GM18508 (cell line): ENCODE measurements around the gene UVSSA.

Source experiments
- ATAC-seq: cut with Tn5 transposase; IDR thresholded peaks from one replicate; pipeline ENCODE4 v1.9.1; 2021; ENCODE audit warnings: moderate number of reproducible peaks; ENCODE audit not compliant: insufficient read depth, unreplicated experiment

The UVSSA gene

GRCh38 chr4:1373892-1374705, 27.1 kb downstream of the UVSSA start:
- ATAC-seq: no peak

DNA sequence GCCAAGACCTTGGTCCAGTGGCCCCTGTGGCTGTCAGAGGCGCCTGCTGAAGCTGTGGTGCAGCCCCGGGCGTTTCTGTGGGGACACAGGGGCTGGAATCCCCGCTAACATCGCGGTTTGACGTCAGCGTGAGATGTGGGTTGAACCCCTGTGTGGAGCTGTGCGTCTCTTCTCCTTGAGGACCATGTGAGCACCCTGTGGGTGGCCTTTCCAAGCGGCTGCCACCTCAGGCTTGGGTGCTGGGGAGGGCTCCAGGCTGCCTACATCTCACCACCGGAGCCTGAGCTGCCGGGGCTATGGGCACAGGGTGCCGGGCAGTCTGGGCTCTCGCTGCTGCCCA, 27.7 kb downstream of the UVSSA start:
- ATAC-seq: no peak

GRCh38 chr4:1375051-1375721, 28.2 kb downstream of the UVSSA start:
- no peak for ATAC-seq

- ATAC-seq: no peak
Observed at GRCh38 chr4:1375761-1376322, 28.8 kb downstream of the UVSSA start.

GRCh38 chr4:1376391-1376840, 29.4 kb downstream of the UVSSA start:
- ATAC-seq: no peak

- no peak for ATAC-seq
Observed at GRCh38 chr4:1376841-1377605, 30.0 kb downstream of the UVSSA start.

GRCh38 chr4:1377606-1378261, 30.7 kb downstream of the UVSSA start:
- no peak for ATAC-seq

- ATAC-seq: no peak
Observed at GRCh38 chr4:1378559-1379231, 31.7 kb downstream of the UVSSA start.

DNA sequence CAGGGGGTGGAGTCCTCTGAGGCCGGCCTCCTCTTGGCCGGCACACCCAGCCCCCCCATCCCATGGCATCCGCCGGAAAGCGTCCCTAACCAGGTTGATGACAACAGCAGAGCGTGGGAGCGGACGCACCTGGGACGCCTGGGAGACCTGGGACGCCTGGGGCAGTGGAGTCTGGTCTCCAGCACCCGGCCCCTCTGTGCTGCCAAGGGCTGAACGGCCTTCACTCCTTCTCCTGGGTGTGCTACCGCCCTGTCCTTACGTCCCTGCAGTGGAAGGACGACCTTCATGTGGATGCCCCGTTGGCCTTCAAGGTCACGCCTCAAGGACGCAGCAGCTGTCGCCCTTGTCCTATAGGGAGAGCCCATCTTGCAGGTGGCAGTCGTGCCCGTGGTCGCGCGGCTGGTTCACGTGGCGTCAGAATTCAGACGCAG, 32.4 kb downstream of the UVSSA start:
- no peak for ATAC-seq

DNA sequence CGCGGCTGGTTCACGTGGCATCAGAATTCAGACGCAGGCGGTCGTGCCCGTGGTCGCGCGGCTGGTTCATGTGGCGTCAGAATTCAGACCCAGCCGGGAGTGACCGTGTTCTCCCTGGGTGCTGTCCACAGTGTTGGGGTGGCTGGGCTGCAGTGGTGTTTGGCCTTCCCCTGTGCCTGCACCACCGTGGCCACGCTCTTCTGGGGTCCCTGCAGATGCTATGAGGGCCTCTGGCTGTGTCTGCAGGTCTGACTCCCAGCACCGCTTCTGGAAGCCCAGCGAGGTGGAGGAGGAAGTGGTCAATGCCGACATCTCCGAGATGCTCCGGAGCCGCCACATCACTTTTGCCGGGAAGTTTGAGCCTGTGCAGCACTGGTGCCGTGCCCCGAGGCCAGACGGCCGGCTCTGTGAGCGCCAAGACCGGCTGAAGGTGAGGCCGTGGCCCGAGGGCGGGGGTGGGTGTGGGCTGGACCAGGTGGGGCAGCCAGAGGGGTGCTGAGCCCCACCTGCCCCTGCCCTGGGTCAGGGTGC, 32.9 kb downstream of the UVSSA start:
- ATAC-seq: no peak

- no peak for ATAC-seq
Observed at GRCh38 chr4:1380368-1381151, 33.6 kb downstream of the UVSSA start.

DNA sequence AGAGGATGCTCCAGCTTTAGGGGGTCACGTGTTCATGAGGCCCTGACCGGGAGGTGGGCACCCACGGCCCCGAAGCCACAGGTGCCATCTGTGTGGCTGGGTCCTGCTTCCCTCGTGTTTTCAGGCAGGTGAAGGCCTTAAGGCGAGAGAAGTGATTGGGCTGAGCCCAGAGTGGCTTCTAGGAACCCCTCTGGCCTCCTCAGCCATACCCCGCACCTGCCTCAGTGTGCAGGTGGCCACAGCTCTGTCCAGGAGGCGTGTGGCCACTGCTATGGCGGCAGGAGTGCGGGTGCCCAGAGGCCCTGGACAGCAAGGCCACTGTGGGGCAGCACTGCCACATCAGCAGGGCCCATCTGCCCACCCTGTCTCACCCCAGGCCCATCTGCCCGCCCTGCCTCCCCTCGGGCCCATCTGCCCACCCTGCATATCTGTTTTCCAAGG, 34.2 kb downstream of the UVSSA start:
- ATAC-seq: no peak

DNA sequence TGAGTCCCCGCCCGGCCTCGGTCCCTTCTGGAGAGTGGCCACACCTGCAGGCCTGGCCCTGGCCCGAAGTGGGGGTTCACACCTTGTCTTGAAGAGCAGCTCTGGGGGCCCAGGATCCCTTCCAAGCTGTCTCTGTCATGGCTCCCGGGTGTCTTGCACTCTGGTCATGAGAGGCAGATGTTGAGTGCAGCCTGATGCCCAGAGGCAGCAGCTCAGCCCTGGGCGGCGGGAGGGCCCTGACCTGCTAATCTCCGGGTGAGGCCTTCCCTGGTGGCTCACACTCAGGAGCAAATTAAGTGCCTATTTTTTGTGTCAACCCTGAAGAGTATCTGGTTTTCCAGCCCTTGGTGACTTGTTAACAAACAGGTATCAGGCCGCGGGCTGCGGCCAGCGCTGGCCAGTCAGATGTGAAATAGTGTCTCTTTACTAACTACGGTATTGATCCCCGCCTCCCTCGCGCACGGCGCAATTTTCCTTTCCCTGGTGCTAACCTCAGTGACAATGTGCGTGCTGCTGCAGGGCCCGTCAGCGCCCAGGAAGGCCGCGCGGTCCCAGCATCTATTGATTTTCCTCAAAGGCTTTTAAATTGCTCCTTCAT, 35.0 kb downstream of the UVSSA start:
- no peak for ATAC-seq

DNA sequence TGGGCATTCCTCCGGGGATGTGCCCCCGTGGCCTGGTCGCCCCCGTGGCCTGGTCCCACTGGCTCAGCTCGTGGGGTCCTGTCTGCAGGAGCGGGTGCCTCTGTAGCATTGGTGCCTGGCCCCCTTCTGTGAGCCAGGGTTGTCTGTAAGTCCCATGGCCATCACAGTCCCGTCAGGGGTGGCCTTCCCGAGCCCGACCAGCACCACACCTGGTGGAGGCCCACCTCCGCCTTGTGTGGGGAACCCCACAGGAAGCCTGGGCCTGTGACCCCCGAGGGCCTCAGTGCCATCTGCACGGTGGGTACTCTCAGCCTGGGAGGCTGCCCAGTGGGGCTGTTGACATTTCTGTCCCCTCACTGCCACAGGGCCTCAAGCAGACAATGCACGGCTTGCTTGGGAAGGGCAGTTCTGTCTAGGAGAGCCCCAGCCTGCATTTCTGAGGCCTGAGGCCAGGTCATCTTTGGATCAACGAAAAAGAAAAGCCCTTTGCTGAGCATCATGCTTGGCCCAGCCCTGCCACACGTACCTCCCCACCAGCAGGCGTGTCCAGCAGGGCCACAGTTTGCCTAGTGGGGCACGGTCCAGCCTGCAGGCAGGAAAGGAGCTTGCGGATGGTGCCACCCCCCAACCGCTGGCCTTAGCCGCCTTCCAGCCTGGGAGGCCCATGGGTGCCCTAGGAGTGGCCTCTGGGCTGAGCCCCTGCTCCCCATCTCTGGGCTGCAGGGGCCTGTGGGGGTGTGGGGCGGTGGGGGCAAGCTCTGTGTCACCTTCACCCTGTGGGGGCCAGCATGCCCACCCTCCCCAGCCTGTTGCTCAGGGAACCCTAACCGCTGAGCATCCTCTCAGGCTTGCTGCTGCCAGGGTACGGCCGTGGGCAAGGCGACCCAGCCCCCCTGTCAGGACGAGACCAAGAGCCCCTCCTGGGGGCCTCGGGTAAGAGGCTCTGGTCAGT, 36.0 kb downstream of the UVSSA start:
- no peak for ATAC-seq

- no peak for ATAC-seq
Observed at GRCh38 chr4:1383728-1384591, 37.0 kb downstream of the UVSSA start.

GRCh38 chr4:1384675-1385372, 37.8 kb downstream of the UVSSA start:
- ATAC-seq: no peak
